BLaER1 (cell line): ENCODE results near the gene PDE3B.

Experiments
- H3K27ac ChIP-seq: shearing (Covaris generic); formaldehyde crosslinking; 2 replicates; pipeline ENCODE4 v1.8.1; 2022
- H3K27me3 ChIP-seq: shearing (Covaris generic); formaldehyde crosslinking; 2 replicates; pipeline ENCODE4 v1.8.1; 2022
- H3K36me3 ChIP-seq: shearing (Covaris generic); formaldehyde crosslinking; 2 replicates; pipeline ENCODE4 v1.8.1; 2022
- H3K4me1 ChIP-seq: shearing (Covaris generic); formaldehyde crosslinking; 2 replicates; pipeline ENCODE4 v1.8.1; 2022
- H3K4me2 ChIP-seq: shearing (Covaris generic); formaldehyde crosslinking; 2 replicates; pipeline ENCODE4 v1.8.1; 2022
- H3K4me3 ChIP-seq: shearing (Covaris generic); formaldehyde crosslinking; 2 replicates; pipeline ENCODE4 v1.8.1; 2022
- H3K9ac ChIP-seq: shearing (Covaris generic); formaldehyde crosslinking; 2 replicates; pipeline ENCODE4 v1.8.1; 2022
- H3K9me3 ChIP-seq: shearing (Covaris generic); formaldehyde crosslinking; 2 replicates; pipeline ENCODE4 v1.8.1; 2022
- H4K20me1 ChIP-seq: shearing (Covaris generic); formaldehyde crosslinking; 2 replicates; pipeline ENCODE4 v1.8.1; 2022
- Cebpa-rat ChIP-seq: shearing (Covaris generic); IDR thresholded peaks from 2 replicates; pipeline ENCODE4 v1.8.1; 2022

The PDE3B gene

GRCh38 chr11:14637868-14638409 is 5.7 kb upstream of the PDE3B start:
- TF ChIP-seq Cebpa-rat, result no peak
- Histone ChIP-seq H3K36me3 (no peaks in the 10 kb centered on the region), H3K27me3 (no peaks in the 10 kb centered on the region), H3K27ac (no peak overlapping the region), H3K4me2 (no peak overlapping the region), H3K9ac (no peak overlapping the region), H3K4me3 (no peak overlapping the region), H4K20me1 (no peaks in the 10 kb centered on the region), H3K4me1 (peaks cover 12% of the 10 kb centered on the region), H3K9me3 (no peaks in the 10 kb centered on the region)

- no peak overlapping the region for H3K27ac ChIP-seq
- no peaks in the 10 kb centered on the region for H3K27me3 ChIP-seq
- no peaks in the 10 kb centered on the region for H3K9me3 ChIP-seq
- H3K4me1 ChIP-seq, result peaks cover 12% of the 10 kb centered on the region
- no peak overlapping the region for H3K9ac ChIP-seq
- TF ChIP-seq Cebpa-rat, result no peak
- H3K36me3 ChIP-seq, result no peaks in the 10 kb centered on the region
- H3K4me2 ChIP-seq, result no peak overlapping the region; the same call in 1 of the 2 replicates
- H4K20me1 ChIP-seq, result no peaks in the 10 kb centered on the region
- no peak overlapping the region for H3K4me3 ChIP-seq
Observed at GRCh38 chr11:14638561-14638960, 5.0 kb upstream of the PDE3B start.

GRCh38 chr11:14641801-14642200 is 1.8 kb upstream of the PDE3B start:
- H3K9me3 ChIP-seq, result no peaks in the 10 kb centered on the region
- TF ChIP-seq Cebpa-rat, result no peak
- peaks cover 24% of the 10 kb centered on the region for H4K20me1 ChIP-seq
- H3K27ac ChIP-seq, result no peak overlapping the region
- H3K4me3 ChIP-seq, result no peak overlapping the region
- no peak overlapping the region for H3K4me2 ChIP-seq
- no peak overlapping the region for H3K9ac ChIP-seq
- H3K4me1 ChIP-seq, result peaks cover 22% of the 10 kb centered on the region
- H3K27me3 ChIP-seq, result peaks cover 29% of the 10 kb centered on the region
- no peaks in the 10 kb centered on the region for H3K36me3 ChIP-seq

GRCh38 chr11:14642453-14642852 is 1.2 kb upstream of the PDE3B start:
- Histone ChIP-seq H3K4me2 (peak overlapping the region; percentile 97; the same call in 1 of the 2 replicates), H3K27me3 (peaks cover 32% of the 10 kb centered on the region), H3K4me3 (no peak overlapping the region), H3K9ac (no peak overlapping the region), H3K27ac (no peak overlapping the region), H4K20me1 (peaks cover 31% of the 10 kb centered on the region), H3K4me1 (peaks cover 25% of the 10 kb centered on the region), H3K9me3 (no peaks in the 10 kb centered on the region), H3K36me3 (no peaks in the 10 kb centered on the region)
- no peak for TF ChIP-seq Cebpa-rat

- H4K20me1 ChIP-seq, result peaks cover 37% of the 10 kb centered on the region
- H3K4me3 ChIP-seq, result peak overlapping the region; percentile 94
- H3K27me3 ChIP-seq, result peaks cover 32% of the 10 kb centered on the region
- H3K4me2 ChIP-seq, result peak overlapping the region; percentile 97
- H3K9me3 ChIP-seq, result no peaks in the 10 kb centered on the region
- peaks cover 25% of the 10 kb centered on the region for H3K4me1 ChIP-seq
- no peak for TF ChIP-seq Cebpa-rat
- H3K36me3 ChIP-seq, result no peaks in the 10 kb centered on the region
- H3K9ac ChIP-seq, result peak overlapping the region; percentile 85
- peak overlapping the region; percentile 87 for H3K27ac ChIP-seq
Observed at GRCh38 chr11:14642873-14643696, 519 bp upstream of the PDE3B start.

- peak overlapping the region; percentile 97 for H3K4me2 ChIP-seq
- peaks cover 21% of the 10 kb centered on the region for H3K4me1 ChIP-seq
Observed at GRCh38 chr11:14644226-14645014, 816 bp downstream of the PDE3B start.

GRCh38 chr11:14645015-14645912 is 1.7 kb downstream of the PDE3B start:
- Histone ChIP-seq H3K9ac (peak overlapping the region; percentile 85), H3K36me3 (no peaks in the 10 kb centered on the region), H3K27me3 (peaks cover 32% of the 10 kb centered on the region), H3K9me3 (no peaks in the 10 kb centered on the region), H4K20me1 (peaks cover 57% of the 10 kb centered on the region), H3K4me3 (peak overlapping the region; percentile 94), H3K4me1 (peaks cover 21% of the 10 kb centered on the region), H3K4me2 (peak overlapping the region; percentile 97), H3K27ac (no peak overlapping the region)
- no peak for TF ChIP-seq Cebpa-rat

More at GRCh38 chr11:14644226-14645014, 816 bp downstream of the PDE3B start:
- peak overlapping the region; percentile 87 for H3K27ac ChIP-seq
- H3K9ac ChIP-seq, result peak overlapping the region; percentile 85
- H3K4me3 ChIP-seq, result peak overlapping the region; percentile 94
- H3K36me3 ChIP-seq, result no peaks in the 10 kb centered on the region
- peaks cover 50% of the 10 kb centered on the region for H4K20me1 ChIP-seq
- no peak for TF ChIP-seq Cebpa-rat
- no peaks in the 10 kb centered on the region for H3K9me3 ChIP-seq
- H3K27me3 ChIP-seq, result peaks cover 32% of the 10 kb centered on the region

- Histone ChIP-seq H3K4me2 (peak overlapping the region; percentile 97), H3K27ac (no peak overlapping the region), H3K36me3 (peaks cover 7% of the 10 kb centered on the region; the same call in 1 of the 2 replicates), H3K27me3 (peaks cover 32% of the 10 kb centered on the region), H3K4me1 (peaks cover 21% of the 10 kb centered on the region), H3K4me3 (peak overlapping the region; percentile 94), H4K20me1 (peaks cover 60% of the 10 kb centered on the region), H3K9ac (no peak overlapping the region), H3K9me3 (no peaks in the 10 kb centered on the region)
- no peak for TF ChIP-seq Cebpa-rat
Observed at GRCh38 chr11:14645985-14646900, 2.6 kb downstream of the PDE3B start.
